Raji (cell line): ENCODE measurements around the gene CCDC51.

Source experiments
- POLR2A ChIP-seq: IDR thresholded peaks from 2 replicates; pipeline ENCODE4 v1.6.1; 2011; ENCODE audit warnings: low read depth, low read length, control low read depth; ENCODE audit not compliant: insufficient read depth

CCDC51 gene

GRCh38 chr3:48429317-48429959 is 10.5 kb downstream of the CCDC51 start:
- no peak for TF ChIP-seq POLR2A

GRCh38 chr3:48428572-48429316 is 11.2 kb downstream of the CCDC51 start:
- no peak for TF ChIP-seq POLR2A

- TF ChIP-seq POLR2A = no peak
Observed at GRCh38 chr3:48428088-48428571, 11.8 kb downstream of the CCDC51 start.

- TF ChIP-seq POLR2A = no peak
Observed at GRCh38 chr3:48427630-48427962, 12.3 kb downstream of the CCDC51 start.

- no peak for TF ChIP-seq POLR2A
Observed at GRCh38 chr3:48426944-48427629, 12.8 kb downstream of the CCDC51 start.

- TF ChIP-seq POLR2A = no peak
Observed at GRCh38 chr3:48426401-48426909, 13.5 kb downstream of the CCDC51 start.

- no peak for TF ChIP-seq POLR2A
Observed at GRCh38 chr3:48425281-48425812, 14.6 kb downstream of the CCDC51 start.

- no peak for TF ChIP-seq POLR2A
Observed at GRCh38 chr3:48423883-48424695, 15.8 kb downstream of the CCDC51 start.

GRCh38 chr3:48423241-48423882 is 16.6 kb downstream of the CCDC51 start:
- TF ChIP-seq POLR2A = no peak

GRCh38 chr3:48422681-48423080 is 17.2 kb downstream of the CCDC51 start:
- no peak for TF ChIP-seq POLR2A

- TF ChIP-seq POLR2A = no peak
Observed at GRCh38 chr3:48422272-48422671, 17.6 kb downstream of the CCDC51 start.

GRCh38 chr3:48420561-48420960 is 19.4 kb downstream of the CCDC51 start:
- TF ChIP-seq POLR2A = no peak

GRCh38 chr3:48419597-48419996 is 20.3 kb downstream of the CCDC51 start:
- TF ChIP-seq POLR2A = no peak

- TF ChIP-seq POLR2A = no peak
Observed at GRCh38 chr3:48419149-48419548, 20.8 kb downstream of the CCDC51 start.
